Retinal pigment epithelial cell (primary cell): ENCODE results near the gene ACOXL.
A peak's percentile ranks its signal among the peaks of the same experiment; 100 is the strongest.

ENCODE experiments used
- DNase-seq: peaks from one replicate; pipeline ENCODE4 v3.0.0-alpha.2; 2010; ENCODE audit warnings: low read depth
- H3K4me3 ChIP-seq: 2 replicates; pipeline ENCODE4 v1.5.1; 2011; ENCODE audit warnings: mild to moderate bottlenecking, low read length, control low read depth, moderate library complexity
- TF ChIP-seq, protein P1 (sequence below): conservative IDR thresholded peaks from 2 replicates; pipeline ENCODE4 v1.5.1; 2011; ENCODE audit warnings: low read depth, low read length, control low read depth, inconsistent platforms

ACOXL gene

DNA sequence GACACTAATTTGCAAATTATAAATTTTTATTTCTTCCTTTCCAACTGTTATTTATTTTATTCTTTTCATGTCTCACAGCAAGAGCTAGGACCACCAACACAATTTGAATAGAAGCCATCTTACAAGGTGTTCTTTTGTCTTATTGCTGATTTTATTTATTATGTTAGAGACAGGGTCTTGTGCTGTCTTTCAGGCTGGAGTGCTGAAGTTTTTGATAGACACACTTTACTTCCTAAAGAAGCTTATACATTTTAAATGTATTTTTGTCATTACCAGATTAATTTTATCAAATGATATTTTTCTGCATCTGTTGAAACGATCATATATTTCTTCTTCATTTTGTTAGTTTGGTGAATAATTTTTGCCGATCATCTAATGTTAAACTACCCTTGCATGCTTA, 258.1 kb downstream of the ACOXL start:
- no peak for DNase-seq
- no peak overlapping the region for H3K4me3 ChIP-seq
- TF ChIP-seq, protein P1, sequence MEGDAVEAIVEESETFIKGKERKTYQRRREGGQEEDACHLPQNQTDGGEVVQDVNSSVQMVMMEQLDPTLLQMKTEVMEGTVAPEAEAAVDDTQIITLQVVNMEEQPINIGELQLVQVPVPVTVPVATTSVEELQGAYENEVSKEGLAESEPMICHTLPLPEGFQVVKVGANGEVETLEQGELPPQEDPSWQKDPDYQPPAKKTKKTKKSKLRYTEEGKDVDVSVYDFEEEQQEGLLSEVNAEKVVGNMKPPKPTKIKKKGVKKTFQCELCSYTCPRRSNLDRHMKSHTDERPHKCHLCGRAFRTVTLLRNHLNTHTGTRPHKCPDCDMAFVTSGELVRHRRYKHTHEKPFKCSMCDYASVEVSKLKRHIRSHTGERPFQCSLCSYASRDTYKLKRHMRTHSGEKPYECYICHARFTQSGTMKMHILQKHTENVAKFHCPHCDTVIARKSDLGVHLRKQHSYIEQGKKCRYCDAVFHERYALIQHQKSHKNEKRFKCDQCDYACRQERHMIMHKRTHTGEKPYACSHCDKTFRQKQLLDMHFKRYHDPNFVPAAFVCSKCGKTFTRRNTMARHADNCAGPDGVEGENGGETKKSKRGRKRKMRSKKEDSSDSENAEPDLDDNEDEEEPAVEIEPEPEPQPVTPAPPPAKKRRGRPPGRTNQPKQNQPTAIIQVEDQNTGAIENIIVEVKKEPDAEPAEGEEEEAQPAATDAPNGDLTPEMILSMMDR: no peak

DNA sequence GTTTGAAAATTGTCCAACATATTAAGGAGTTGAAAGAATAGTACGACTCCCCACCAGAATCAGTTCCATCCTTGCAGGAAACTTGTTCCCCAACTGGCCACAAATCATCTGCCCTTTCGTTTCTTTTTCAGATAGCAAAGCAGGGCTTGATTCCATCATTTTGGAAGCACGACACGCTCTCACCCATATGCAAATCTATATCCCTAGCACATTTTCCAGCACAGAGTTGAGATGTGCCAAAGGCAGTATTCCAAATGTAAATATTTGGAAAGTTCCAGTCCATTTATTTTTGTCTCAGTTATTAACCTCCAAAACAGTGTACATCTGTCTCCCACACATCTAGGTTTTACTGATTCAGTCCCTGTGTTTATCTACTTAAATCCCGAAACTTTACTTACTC, 259.5 kb downstream of the ACOXL start:
- no peak for DNase-seq
- TF ChIP-seq, protein P1: no peak
- H3K4me3 ChIP-seq: no peak overlapping the region

DNA sequence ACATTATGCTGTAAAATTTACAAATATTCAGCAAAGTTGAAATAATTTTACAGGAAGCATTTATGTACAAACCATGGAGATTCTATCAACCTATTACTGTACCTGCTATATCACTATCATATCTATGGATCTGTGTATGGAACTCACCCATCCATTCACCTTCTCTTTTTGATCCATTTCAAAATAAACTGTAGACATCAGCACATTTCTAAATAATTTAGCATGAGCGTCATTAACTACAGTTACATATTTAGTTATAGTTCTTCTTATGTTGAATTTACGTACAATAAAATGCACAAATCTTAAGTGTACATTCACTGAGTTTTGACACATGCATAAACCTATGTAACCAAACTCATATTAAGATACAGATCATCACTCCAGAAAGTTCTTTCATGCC, 260.5 kb downstream of the ACOXL start:
- TF ChIP-seq, protein P1: no peak
- no peak overlapping the region for H3K4me3 ChIP-seq
- no peak for DNase-seq

DNA sequence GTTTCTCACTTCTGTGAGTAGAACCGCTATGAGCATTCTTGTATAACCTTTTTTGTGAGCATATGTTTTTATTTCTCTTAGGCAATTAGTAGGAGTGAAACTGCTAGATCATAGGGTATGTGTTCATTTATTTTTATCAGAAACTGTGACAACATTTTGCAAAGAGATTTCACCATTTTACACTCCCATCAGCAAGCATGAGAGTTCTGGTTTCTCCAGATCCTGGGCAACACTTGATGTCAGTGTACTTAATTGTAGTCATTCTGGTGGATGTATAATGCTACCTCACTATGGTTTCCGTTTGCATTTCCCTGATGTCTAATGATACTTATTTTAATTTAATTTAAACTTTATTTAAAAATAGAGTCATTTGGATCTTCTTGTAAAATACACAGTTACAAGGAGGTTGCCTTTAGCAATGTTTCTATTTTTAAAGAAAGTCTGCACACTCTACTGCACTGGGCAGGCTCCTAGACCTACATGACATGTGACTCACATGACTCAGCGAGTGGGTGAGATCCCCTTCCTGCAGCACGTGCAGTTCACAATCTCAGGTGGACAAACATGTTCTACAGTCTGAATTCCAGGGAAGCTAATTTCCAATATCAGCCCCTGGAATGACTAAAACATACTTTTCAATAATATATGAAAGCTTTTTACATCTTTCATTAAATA, 261.3 kb downstream of the ACOXL start:
- TF ChIP-seq, protein P1: no peak
- DNase-seq: peak; percentile 54
- H3K4me3 ChIP-seq: no peak overlapping the region

DNA sequence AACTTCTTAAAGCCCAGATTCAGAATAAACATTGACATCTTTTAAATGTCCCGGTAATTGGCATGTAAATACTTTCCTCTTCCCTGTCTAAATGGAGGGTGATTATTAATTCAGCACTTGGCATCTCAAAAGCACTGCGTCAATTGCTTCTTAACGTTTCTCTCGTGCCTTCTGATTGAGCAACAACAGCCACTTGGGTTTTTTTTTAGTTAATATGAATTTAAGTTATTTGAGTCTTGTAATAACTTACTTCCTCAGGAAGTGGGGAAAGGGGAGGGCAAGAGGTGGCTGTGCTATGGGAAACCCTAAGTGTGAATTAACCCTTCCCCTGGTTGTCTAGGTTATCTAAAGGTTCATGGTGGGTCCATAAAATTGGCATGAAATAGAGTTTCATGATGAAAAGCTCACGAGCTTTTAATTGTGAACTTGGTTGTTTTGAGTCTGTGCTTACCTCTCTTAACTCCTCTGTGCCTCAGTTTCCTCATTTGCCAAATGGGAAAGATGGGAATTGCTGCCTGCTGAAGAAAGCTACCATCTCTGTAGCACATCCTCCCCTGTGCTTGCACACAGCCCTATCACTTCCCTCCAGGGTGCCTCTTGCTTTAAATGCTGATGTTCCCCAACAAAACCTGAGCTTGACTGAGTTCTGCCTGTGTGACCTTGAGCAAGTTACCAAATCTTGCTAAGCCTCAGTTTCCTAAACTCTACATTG, 262.0 kb downstream of the ACOXL start:
- peak; percentile 58 for DNase-seq
- TF ChIP-seq, protein P1: no peak
- no peak overlapping the region for H3K4me3 ChIP-seq

DNA sequence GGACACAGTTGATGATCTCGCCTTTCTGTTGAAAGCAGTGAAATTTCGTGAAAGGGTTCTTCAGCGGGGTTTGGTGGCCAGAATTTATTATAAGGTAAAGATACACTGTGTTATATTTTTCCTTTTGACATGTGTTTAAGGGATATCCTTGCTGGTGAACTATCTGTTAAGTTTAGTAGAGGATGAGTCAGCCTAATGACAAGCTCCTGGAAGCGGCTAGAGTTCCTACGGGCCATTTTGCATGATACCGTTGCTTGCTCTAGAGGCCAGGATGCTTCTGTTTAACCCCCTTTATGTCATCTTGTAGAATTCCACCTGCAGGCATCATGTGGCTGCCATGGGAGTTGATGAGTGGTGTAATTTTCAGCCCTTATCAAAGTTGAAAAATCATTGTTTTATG, 263.5 kb downstream of the ACOXL start:
- no peak for DNase-seq
- no peak overlapping the region for H3K4me3 ChIP-seq
- TF ChIP-seq, protein P1: no peak
